Stimulated activated CD4-positive, alpha-beta T cell treated with anti-CD3 and anti-CD28 coated beads, Interleukin-15, amount 100 ng/mL, for 48 hours (primary cell): ENCODE measurements around the gene MSS51.

Experiments
- DNase-seq, 2 donors: peaks; one replicate each; pipeline ENCODE4 v3.0.0-alpha.2; 2020; ENCODE audit warnings: low read depth in 2 of 2

Gene MSS51

DNA sequence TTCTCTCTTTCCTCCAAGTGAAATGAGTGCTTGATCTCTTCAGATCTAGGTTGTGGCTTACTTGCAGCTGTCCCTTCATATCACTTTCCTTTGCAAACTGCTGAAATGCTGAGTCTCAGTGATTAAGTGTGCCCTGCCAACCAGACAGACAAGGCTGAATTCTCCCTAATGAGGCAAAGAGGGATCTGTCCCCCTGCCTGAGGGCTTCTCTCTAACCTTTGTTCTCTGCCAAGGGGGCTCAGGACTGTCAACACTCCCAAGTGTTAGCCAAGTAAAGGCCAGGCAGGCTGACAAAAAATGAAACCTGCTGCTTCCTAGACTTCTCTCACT is at the start of gene MSS51:
Gene MSS51 (minus strand): TSS at position 24 of the 330 bp plus-strand sequence. CDS start 5,277 bp downstream, outside the sequence.
- no peak for DNase-seq

DNA sequence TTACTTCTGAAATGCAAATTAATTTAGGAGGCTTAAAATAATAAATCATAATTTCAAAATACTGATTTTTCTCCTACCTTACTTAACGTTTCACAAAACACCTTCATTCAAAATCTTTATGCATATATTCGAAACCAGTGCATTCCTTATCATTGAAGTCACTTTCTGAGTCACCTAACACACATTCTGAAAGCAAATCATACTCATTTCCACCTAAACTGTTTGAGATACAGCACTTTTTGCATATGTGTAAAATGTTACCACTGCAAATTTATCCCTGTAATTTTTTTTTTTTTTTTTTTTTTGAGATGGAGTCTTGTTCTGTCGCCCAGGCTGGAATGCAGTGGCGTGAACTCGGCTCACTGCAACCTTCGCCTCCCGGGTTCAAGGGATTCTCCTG is 46.8 kb upstream of the MSS51 start:
- DNase-seq: no peak

DNA sequence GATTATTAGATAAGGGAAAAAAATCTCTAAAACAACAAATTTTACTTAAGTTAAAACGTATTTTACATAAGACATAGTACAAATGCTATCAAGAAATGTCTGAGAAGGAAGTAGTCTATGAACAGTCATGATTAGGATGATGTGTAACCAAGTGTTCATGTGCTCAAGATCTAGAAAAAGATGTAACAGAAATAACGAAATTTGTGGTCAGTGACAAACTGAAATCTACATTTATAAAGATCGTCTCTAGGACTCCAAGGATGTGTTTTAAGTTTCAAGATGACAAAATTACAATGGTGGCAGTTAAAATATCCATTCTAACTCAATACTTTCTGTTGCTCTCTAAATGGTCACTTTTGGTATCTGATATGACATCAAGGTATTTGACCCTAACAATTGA is 45.3 kb upstream of the MSS51 start:
- DNase-seq: no peak

- DNase-seq: no peak
These were observed 37.9 kb upstream of the MSS51 start for GRCh38 chr10:73471226-73471625.

GRCh38 chr10:73469579-73469978 is 36.2 kb upstream of the MSS51 start:
- DNase-seq: no peak

GRCh38 chr10:73467206-73467605 is 33.8 kb upstream of the MSS51 start:
- DNase-seq: no peak

- no peak for DNase-seq
These were observed 32.8 kb upstream of the MSS51 start for GRCh38 chr10:73465978-73466726.

GRCh38 chr10:73460897-73461296 is 27.5 kb upstream of the MSS51 start:
- no peak for DNase-seq

GRCh38 chr10:73459683-73460314 is 26.4 kb upstream of the MSS51 start:
- no peak for DNase-seq

- DNase-seq: no peak
These were observed 23.0 kb upstream of the MSS51 start for GRCh38 chr10:73456187-73456890.

- DNase-seq: no peak
These were observed 15.8 kb upstream of the MSS51 start for GRCh38 chr10:73449113-73449512.

- no peak for DNase-seq
These were observed 15.0 kb upstream of the MSS51 start for GRCh38 chr10:73448384-73448783.

GRCh38 chr10:73446926-73447325 is 13.6 kb upstream of the MSS51 start:
- DNase-seq: no peak

GRCh38 chr10:73444457-73444856 is 11.1 kb upstream of the MSS51 start:
- DNase-seq: no peak

GRCh38 chr10:73439605-73440312 is 6.4 kb upstream of the MSS51 start:
- DNase-seq: no peak

GRCh38 chr10:73439055-73439454 is 5.7 kb upstream of the MSS51 start:
- DNase-seq: no peak

DNA sequence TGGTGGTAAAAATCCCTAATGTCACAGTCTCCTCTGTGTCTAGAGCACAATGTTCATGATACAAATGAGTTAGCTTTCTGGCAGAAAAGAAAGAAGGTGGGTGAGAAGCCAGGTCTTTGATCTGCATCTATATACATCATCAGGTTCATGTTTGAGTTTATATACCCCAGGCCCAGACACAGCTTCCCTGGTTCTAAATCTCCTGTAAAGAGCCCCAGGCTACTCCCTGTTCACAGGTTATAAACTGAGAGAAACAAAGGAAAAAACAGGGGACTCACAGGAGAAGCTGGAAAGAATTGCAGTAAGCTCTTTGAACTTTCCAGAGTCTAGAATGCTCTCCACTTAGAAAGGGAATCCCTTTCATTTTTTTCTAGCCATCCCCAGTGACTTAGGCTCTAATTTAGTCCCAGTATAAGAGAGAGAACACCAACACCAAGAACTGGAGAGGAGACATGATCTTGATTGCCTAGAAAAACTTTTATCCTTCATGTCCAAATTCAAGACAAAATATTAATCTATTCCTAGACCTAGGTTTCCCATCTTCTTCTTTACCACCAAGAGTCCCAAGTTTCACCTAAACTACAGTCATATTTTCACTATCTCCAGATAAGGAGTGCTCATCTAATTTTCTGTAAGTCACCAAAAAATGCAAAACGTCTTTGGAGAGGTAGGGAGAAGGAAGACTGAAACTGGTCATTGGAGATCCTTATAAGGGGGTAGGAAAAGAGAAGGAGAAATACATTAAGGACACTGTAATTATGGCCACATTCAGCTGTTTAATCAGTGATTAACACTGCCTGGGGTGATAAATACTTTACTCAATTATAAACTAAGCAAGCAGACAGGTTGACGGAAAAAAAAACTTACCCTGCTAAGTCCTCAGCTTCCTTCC is 469 bp downstream of the MSS51 start:
- DNase-seq: no peak

DNA sequence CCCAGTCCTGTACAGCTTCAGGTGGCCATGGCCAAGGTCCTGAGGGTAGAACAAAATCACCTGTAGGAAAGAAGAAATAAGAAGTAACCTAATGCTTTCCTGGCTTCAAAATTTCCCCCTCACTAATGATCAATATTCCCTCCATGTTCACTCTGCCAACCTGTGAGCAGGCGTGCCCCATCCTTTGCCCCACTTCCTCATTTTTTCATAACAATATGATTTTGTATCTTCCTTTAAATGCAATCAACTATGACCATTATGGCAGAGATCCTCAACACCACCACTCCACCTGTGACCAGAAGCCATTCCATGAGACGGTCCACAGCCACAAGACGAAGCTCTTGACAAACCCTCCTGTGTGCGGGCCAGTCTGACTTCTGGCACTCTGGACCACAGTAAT is 7.0 kb downstream of the MSS51 start:
- no peak for DNase-seq

DNA sequence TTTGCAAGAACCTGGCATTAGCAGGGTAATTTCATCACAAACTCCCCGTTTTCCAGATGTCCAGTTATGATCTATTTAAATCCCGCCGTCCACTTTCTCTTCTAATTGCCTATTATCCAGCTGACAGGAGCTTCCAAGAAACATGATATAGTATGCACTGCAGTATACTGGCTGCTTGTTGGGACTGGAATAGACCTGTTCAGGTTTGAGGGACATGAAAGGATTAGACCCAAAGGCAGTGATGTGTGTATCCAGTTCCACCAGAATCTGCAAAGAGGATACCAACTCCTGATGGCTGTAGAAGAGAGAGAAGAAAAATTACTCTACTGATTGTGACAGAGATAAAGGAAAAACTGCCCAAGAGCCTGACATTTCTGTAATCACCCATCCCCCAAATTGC is 8.9 kb downstream of the MSS51 start:
- DNase-seq: no peak

DNA sequence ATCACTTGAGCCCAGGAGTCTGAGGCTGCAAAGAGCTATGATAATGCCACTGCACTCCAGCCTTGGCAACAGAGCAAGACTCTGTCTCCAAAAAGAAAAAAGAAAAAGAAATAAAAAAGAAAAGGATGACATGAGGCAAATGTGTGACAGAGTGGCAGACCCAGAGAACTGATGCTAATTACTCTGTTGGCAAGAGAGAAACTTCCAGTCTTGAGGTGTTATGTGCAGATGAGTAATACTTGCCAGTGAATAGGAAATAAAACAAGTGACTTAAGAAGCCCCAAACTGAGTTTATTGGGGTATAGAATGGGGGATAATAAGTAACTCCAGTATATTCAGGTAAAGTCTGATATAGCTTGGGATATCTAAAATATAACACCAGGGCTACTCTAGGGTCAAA is 10.1 kb downstream of the MSS51 start:
- DNase-seq: no peak

- no peak for DNase-seq
These were observed 16.8 kb downstream of the MSS51 start for GRCh38 chr10:73416571-73416970.
